Activated naive CD8-positive, alpha-beta T cell treated with anti-CD3 and anti-CD28 coated beads, Interleukin-2, amount 50 U/mL, for 16 hours (primary cell): ENCODE measurements around the gene CDC42EP4.

Experiments
- DNase-seq: peaks from one replicate; pipeline ENCODE4 v3.0.0-alpha.2; 2020; ENCODE audit warnings: low read depth, low spot score

Gene CDC42EP4

GRCh38 chr17:73311781-73312641 lies at the start of gene CDC42EP4:
Gene CDC42EP4, minus strand, starts transcription at chr17:73312001. Its CDS starts 25,501 bp downstream, at chr17:73286500.
- peak; percentile 56 for DNase-seq

GRCh38 chr17:73360961-73361761 lies 49.4 kb upstream of the CDC42EP4 start:
- DNase-seq = no peak

- DNase-seq = no peak
Observed at GRCh38 chr17:73359987-73360410, 48.2 kb upstream of the CDC42EP4 start.

- no peak for DNase-seq
Observed at GRCh38 chr17:73359352-73359751, 47.6 kb upstream of the CDC42EP4 start.

DNA sequence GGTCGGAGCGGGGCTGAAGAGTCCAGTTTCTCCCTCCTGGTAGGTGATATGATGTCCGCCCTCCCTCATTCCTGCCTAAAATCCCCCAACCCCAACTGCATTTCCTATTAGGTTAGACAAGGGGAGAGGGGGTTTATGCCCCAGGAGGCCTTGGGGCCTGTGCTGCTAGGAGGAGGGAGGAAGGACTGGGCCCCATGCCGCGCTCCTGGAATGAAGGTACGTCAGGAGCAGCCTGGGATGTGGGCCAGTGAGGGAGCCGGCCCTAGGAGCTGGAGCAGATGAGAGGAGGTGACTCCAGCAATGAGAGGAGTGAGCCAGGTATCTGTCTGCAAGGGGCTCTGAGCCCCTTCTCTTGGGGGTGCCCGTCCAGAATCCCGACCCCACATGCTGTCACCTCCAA lies 46.9 kb upstream of the CDC42EP4 start:
- no peak for DNase-seq

GRCh38 chr17:73357981-73358380 lies 46.2 kb upstream of the CDC42EP4 start:
- no peak for DNase-seq

DNA sequence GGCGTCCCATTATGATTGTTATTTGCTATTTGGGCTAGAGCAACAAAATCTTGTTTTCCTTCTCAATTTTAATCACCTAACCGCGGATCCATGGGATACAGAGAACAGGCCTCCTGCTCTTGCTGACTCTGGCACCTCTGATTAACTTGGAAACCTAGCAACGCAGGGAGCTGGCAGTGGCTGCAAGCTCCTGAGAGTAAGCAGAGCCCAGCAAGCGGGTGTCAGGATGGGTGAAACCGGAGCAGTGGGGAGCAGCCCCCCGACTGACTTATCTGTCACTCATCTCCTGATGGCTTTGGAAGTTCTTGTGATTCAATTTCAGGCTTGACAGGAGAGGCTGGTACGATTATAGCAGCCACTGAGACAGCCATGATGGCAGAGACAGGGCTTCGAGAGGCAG lies 45.5 kb upstream of the CDC42EP4 start:
- no peak for DNase-seq

DNA sequence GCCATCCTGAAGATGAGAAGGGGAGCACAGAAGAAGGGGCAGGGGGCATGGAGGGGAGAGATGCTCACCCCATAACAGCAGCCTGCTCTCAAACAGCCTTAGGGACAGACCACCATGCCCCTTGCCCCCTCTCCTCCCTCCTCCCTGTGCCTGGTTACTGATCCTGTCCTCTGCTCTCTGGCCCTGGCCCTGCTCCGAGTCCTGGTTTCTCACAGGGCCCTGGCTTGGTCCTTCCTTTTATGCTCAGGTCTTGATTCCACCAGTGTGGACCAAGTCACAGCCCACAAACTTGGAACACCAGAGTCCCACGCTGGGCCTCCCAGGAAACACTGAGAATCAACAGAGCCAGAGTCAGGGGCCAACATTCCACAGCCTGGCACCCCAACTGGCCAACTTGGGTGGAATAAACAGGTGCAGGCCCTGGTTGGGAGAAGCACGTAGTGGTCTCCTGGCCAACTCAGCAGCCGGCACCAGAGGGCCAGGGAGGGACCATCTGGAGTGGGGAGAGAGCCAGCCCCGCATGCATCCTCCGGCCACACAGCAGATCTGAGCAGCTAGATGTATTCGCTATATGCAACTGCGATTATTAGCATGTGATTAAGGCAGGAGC lies 44.9 kb upstream of the CDC42EP4 start:
- DNase-seq = no peak

GRCh38 chr17:73354423-73355284 lies 42.9 kb upstream of the CDC42EP4 start:
- no peak for DNase-seq

DNA sequence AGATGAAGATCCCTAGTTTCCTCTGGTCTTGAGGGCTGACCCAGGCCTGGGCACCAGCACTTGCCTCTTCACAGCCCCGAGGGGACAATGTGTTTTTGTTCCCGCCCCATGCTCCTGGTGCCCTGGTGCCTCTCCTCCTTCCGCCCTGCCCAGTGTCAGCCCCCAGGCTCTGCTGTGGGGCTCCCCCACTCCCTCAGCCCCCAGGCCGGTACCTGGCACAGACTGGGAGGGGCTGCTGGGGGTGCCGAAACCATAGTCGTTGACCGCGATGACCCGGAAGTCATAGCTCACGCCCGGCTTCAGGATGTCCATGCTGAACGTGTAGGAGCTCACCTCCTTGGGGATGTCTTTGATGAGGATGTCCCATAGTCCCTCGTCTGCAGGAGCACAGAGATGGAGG lies 40.5 kb upstream of the CDC42EP4 start:
- no peak for DNase-seq

DNA sequence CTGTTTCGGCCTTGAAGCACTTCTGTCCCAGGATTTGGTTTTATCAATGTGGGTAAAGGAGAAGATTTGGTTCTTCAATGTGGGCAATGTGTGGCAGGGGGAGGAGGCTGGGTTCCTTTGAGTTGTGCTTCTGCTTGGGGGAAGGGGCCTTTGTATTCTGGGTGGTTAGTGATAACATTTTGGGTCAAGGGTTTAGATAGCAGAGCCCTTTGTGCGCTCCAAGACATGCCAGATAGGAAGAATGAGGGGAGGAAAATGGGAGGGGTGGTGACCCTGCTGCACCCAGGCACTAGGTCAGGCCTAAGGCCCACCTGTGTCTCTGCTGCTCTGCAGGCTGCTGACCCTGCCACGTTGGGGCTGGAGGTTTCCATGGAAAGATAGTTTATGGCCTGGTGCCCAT lies 40.0 kb upstream of the CDC42EP4 start:
- DNase-seq = no peak

GRCh38 chr17:73350864-73351263 lies 39.1 kb upstream of the CDC42EP4 start:
- no peak for DNase-seq

DNA sequence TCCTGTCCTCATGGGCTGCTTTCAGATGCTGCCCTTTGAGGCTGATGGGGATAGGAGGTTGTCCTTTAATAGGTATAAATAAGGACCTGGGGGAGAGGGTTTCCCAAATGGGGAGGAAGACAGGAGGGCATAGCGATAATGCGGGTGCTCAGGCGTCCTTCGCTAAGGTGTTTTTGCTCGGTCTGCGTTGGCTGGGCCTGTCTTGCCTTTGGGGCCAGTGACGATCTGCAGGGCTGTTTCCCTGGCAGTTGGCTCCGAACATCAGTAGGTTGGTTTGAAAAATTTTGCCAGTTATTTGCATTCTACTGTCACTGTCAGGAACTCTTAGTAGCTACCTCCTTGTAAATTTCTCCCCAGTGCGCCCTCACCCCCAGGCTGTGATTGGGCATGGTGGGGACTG lies 37.8 kb upstream of the CDC42EP4 start:
- no peak for DNase-seq

GRCh38 chr17:73349138-73349537 lies 37.3 kb upstream of the CDC42EP4 start:
- DNase-seq = no peak

DNA sequence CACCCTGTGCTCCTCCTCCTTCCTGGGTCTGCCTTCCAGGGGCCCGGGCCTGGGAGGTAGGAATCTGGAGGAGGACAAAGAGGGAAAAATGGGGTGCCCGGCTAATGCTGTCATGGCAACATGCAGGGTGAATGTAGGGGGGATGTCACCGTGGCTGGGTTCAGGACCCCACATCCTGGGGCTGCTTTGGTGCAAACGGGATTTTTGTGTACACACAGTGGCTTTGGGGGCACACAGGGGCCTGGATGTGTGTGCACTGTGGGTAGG lies 37.0 kb upstream of the CDC42EP4 start:
- no peak for DNase-seq

DNA sequence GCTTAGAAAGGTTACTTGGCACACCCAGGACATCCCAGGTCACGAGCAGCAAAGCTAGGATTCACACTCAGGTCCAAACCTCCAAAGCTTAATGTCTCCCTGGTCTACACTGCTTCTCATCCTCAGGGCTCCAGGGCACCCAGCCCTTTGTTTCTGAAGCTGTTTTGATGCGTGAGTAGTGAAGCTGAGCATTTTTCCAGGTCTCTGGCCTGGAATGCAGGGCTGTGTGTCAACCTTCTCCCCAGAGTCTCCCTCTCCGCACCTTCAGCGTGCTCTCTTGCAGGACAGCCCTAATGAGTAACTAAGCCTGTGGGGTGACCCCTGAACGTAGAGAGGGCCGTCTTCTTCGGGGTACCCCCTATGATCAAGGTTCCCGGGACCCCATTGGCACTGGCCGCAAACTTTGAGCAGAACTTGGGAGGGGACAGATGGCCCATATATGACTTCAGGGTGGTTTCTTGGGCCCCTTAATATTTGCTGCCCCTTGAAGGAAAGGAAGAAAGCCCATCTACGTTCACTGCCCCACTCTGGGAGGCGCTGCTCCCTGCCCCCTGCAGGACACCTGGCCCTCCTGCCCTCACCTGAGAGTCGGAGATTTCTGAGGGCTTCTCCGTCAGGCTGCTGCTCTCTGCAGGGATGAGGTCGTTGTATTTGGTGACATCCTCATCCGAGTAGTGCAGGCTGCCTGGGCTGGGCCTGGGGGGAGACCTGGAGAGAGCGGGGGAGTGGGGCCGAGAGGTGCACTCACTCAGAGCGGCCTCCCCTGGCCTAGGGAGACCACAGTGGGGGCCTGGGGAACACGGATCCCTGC lies 36.4 kb upstream of the CDC42EP4 start:
- DNase-seq = no peak

GRCh38 chr17:73347351-73347750 lies 35.5 kb upstream of the CDC42EP4 start:
- DNase-seq = no peak

DNA sequence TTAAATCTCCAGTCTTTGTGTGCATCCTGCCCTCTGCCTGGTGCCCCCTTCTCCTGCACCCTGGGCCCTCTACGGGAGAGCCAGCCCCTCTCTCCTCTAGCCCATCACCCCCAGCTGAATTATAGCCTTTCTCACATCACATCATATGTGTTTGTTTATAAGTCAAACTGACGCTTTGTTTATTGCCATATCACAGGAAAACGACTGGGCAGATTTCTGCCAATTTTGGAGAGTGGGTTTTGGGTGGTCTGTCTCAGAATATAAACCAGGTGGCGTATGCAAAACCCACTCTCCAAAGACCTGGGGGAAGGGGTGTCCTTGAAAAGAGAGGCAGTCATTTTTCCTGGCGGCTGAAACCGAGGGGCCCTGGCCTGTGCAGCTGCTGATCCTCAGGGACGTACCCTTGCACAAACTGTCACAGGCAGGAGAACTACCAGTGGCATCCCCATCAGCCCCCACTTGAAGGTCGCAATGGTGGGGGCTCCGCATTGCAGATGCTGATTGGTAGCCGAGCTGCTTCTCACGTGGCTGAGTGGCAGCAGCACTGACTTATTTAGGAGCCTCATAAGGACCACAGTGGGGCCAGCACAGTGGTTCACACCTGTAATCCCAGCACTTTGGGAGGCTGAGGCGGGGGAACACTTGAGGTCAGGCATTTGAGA lies 34.8 kb upstream of the CDC42EP4 start:
- DNase-seq = no peak

GRCh38 chr17:73343739-73344454 lies 32.1 kb upstream of the CDC42EP4 start:
- no peak for DNase-seq
